Ovary (tissue), 9 donors: ENCODE results near the gene COL13A1. TPM values are rescaled to one million over a fixed set of nuclear protein-coding genes. Genes with fewer than 3 reads are reported as not detected.

Source experiments
- DNase-seq, 5 donors: peaks; one replicate each; pipeline ENCODE4 v3.0.0-alpha.2; 2019 to 2020
- H3K27ac ChIP-seq, 2 donors: fragments of 200-600 bp; one replicate each; pipeline versions ENCODE4 v1.5.1 to v1.8.0; 2019 to 2022
- H3K27me3 ChIP-seq: fragments of 200-600 bp; one replicate; pipeline ENCODE4 v1.8.0; 2022
- H3K36me3 ChIP-seq: fragments of 200-600 bp; sonication (generic); one replicate; pipeline ENCODE4 v1.5.1; 2019
- H3K4me1 ChIP-seq: one replicate; pipeline ENCODE4 v1.8.1; 2013; ENCODE audit warnings: mild to moderate bottlenecking, moderate library complexity; ENCODE audit not compliant: insufficient read depth
- H3K4me3 ChIP-seq: fragments of 200-600 bp; sonication (generic); one replicate; pipeline ENCODE4 v1.5.1; 2017
- H3K9me3 ChIP-seq, 2 donors: fragments of 200-600 bp in 1 of 2; sonication (generic) in 1 of 2; one replicate each; pipeline versions ENCODE4 v1.5.1 to v1.8.1; 2013 to 2019; ENCODE audit warnings: mild to moderate bottlenecking in 1 of 2, moderate library complexity in 1 of 2
- EP300 ChIP-seq: sonication (generic); formaldehyde crosslinking; IDR thresholded peaks from one replicate; pipeline ENCODE4 v1.6.1; 2017; ENCODE audit warnings: antibody characterized with exemption
- POLR2A ChIP-seq: fragments of 450-650 bp; IDR thresholded peaks from one replicate; pipeline ENCODE4 v1.6.1; 2017; ENCODE audit warnings: antibody characterized with exemption, mild to moderate bottlenecking, moderate library complexity
- WGBS, 3 donors: extraction: QIAGEN DNeasy Blood & Tissue Kit in 1 of 3; methylation state at CpG; one replicate each; pipeline versions ENCODE4 v1.1.5 to v1.1.7; 2013 to 2017; 5-methylcytosine and 5-hydroxymethylcytosine counted together
- intact Hi-C, 4 donors: fragments of 100-400 bp; cut with DNase I; formaldehyde crosslinking; loops; one replicate each; pipeline versions ENCODE4 v1.11.0 to v1.15.1; 2022 to 2023
- polyA plus RNA-seq, 2 donors: library from polyadenylated mRNA; stranded (reverse); fragments of 200-250 nt in 1 of 2; fragments of 350-450 nt in 1 of 2; fragmentation: Illumina TruSeq in 1 of 2; extraction: RNeasy Lipid Tissue Mini Kit (QIAGEN cat#74804) in 1 of 2; gene quantifications; one replicate each; pipeline ENCODE4 v1.2.3, GENCODE V29; 2013 to 2014
- total RNA-seq, 7 donors: library from RNA; depleted of rRNA in 2 of 7; stranded (reverse); fragments of >200 nt in 2 of 7; fragmentation: NEBNext Ultra II Directional in 3 of 7; extraction: Animal tissue kit (Norgen Biotek cat#: 25700) in 3 of 7; gene quantifications; one replicate each; pipeline versions ENCODE4 v1.1.0 to v1.2.4, GENCODE V29; 2016 to 2023
- TF ChIP-seq, protein P1 (sequence below), 3 donors: fragments of 450-650 bp in 2 of 3; fragments of 200-600 bp in 1 of 3; IDR thresholded peaks; one replicate each; pipeline versions ENCODE4 v1.5.1 to v1.8.0; 2016 to 2022; ENCODE audit warnings: antibody characterized with exemption in 3 of 3, mild to moderate bottlenecking in 1 of 3
- donor health status: DM: no; HTN: no; CAD: no; lungs with moderate emphysema.
- donor health status: DM: no; HTN: no; CAD: no.
- donor health status: Bipolar disorder and iron deficiency.
- donor health status: DM: yes; HTN: yes; CAD: no.
- donor health status: DM: no; HTN: no; CAD: no.
- donor health status: DM: yes; HTN: yes; CAD: no.

Gene COL13A1
- total and polyA plus RNA-seq, 9 donors = 0.48 to 3.1 (median 1.1) TPM

DNA sequence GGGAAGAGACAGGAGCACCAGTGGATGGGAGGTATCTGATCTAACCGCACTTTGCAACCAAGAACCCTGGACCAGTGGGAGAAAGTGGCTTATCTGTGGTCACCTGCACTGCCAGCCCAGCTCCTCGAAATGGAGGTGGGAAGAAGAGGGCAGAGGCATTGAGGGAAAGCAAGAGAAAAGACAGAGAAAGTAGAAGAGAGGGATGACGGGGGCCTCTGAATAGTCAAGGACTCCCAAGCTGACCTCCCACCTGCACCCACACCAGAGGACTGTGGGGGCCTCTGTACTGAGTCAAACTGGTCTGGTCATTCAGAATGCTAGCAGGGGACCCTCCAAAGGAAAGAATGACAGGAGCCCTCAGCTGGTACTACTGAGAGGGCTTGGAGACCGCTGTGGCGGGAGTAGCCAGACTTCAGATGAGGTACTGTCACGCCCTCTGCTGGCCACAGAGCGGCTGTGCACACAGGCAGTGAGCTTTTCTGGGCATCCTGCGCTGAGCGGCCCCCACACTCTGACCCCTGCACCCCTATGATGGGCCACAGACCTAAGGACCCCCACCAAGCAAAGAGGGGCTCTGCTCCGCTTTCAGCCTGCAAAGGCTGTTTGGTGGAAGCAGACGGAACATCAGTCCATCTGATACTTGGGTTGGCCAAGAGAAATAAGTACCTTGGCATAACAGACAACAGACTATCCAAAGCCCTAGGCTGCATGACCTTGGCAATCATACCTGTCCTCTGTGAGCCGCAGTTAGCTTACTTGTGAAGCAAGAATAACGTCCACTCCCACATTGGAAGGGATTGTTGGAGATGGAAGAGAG, 112.9 kb downstream of the COL13A1 start:
- WGBS, 3 donors = 17 to 24% (median 19%) methylated on average over 13 of the region's 13 CpGs
- intact Hi-C loops = loop anchor here (2.0 to 10.0 kb wide), 5 partner anchors 130 to 272 kb away; no protein-coding TSS in a partner anchor
- peaks cover 16% of the 10 kb centered on the region for H3K4me1 ChIP-seq

DNA sequence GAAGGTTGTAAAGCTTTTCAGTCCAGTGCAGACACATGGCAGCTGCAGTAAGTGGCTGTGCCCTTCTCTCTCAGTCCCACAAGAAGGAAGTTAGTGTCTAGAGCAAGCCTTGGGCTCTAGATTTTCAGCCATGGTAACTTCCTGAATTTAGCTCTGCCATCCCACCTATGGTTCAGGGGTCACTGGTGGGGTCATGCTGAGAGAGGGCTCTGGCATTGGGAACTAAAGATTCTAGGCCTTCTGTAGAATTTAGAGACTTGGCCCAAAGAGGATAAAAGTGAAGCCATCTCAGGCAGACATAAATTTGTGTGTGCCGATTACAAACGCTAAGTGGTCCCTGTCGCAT, 113.5 kb downstream of the COL13A1 start:
- 89 to 98% (median 97%) methylated on average over 3 of the region's 3 CpGs for WGBS, 3 donors
- peaks cover 16% of the 10 kb centered on the region for H3K4me1 ChIP-seq
- intact Hi-C loops = loop anchor here (2.0 to 10.0 kb wide), 5 partner anchors 130 to 273 kb away; no protein-coding TSS in a partner anchor

More for the DNA sequence above, 112.9 kb downstream of the COL13A1 start:
- Histone ChIP-seq H3K27ac (no peak overlapping the region), H3K4me3 (no peak overlapping the region), H3K36me3 (no peaks in the 10 kb centered on the region), H3K27me3 (no peaks in the 10 kb centered on the region), H3K9me3 (no peaks in the 10 kb centered on the region)
- TF ChIP-seq POLR2A = no peak
- TF ChIP-seq, protein P1, sequence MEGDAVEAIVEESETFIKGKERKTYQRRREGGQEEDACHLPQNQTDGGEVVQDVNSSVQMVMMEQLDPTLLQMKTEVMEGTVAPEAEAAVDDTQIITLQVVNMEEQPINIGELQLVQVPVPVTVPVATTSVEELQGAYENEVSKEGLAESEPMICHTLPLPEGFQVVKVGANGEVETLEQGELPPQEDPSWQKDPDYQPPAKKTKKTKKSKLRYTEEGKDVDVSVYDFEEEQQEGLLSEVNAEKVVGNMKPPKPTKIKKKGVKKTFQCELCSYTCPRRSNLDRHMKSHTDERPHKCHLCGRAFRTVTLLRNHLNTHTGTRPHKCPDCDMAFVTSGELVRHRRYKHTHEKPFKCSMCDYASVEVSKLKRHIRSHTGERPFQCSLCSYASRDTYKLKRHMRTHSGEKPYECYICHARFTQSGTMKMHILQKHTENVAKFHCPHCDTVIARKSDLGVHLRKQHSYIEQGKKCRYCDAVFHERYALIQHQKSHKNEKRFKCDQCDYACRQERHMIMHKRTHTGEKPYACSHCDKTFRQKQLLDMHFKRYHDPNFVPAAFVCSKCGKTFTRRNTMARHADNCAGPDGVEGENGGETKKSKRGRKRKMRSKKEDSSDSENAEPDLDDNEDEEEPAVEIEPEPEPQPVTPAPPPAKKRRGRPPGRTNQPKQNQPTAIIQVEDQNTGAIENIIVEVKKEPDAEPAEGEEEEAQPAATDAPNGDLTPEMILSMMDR (IDR thresholded peaks at IDR 0.05) = peak; percentile 64 to 88 (median 68)
- DNase-seq = peak; percentile 63 to 85 (median 72)

DNA sequence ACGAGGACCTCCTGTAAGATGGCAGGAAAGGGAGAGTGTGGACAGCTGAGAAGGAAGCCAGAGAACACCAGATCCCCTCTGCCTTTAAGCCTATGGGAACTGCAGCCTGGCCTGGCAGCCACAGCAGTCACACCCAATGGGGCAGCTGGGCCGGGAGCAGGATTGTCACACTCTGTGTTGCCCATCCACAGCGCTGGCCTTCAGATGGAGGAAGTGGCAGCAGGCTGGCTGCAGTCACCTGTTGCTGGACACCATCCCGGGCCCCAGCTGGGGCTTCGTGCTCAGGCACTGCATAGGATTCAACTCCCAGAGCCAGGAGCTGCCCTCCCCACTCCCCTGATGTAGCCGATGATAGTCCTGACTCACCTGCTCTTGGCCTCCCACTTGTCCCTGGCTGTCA, 114.4 kb downstream of the COL13A1 start:
- intact Hi-C loops = loop anchor here in 3 of 4 donors (5.0 to 10.0 kb wide), 4 partner anchors 131 to 274 kb away; no protein-coding TSS in a partner anchor
- Histone ChIP-seq H3K36me3 (no peaks in the 10 kb centered on the region), H3K4me1 (peaks cover 15% of the 10 kb centered on the region), H3K27ac (no peak overlapping the region), H3K27me3 (no peaks in the 10 kb centered on the region), H3K9me3 (no peaks in the 10 kb centered on the region), H3K4me3 (no peak overlapping the region)
- no peak for TF ChIP-seq POLR2A
- TF ChIP-seq, protein P1 (IDR thresholded peaks at IDR 0.05) = no peak
- TF ChIP-seq EP300 = no peak
- no peak for DNase-seq
- 64 to 77% (median 74%) methylated on average over 6 of the region's 6 CpGs for WGBS, 3 donors

More for the DNA sequence above, 113.5 kb downstream of the COL13A1 start:
- TF ChIP-seq, protein P1 (IDR thresholded peaks at IDR 0.05) = no peak
- TF ChIP-seq EP300 (no peak), POLR2A (no peak)
- Histone ChIP-seq H3K27ac (no peak overlapping the region), H3K27me3 (no peaks in the 10 kb centered on the region), H3K9me3 (no peaks in the 10 kb centered on the region), H3K4me3 (no peak overlapping the region), H3K36me3 (no peaks in the 10 kb centered on the region)
- DNase-seq = no peak

DNA sequence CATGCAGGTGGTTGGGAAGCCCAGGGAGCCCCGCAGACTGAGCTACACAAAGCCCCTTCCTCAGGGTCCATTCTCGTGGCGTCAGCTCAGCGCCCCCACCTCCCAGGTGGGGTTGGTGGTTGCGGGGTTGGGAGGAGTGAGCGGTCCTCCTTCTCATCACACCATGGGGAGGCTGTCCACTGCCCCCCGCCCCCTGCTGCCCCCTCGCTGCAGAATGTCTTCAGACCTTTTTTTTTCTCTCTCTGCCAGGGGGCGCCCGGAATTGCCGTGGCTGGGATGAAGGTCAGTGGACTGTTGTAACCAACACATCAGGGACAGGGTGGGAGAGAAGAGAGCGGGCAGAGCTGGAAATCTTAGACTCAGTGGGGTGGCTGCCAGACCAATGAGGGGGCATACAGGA, 116.3 kb downstream of the COL13A1 start:
- WGBS, 3 donors = 56 to 66% (median 60%) methylated on average over 12 of the region's 12 CpGs
- no peaks in the 10 kb centered on the region for H3K9me3 ChIP-seq
- H3K4me3 ChIP-seq = no peak overlapping the region
- H3K27ac ChIP-seq = no peak overlapping the region
- TF ChIP-seq EP300 (no peak), POLR2A (no peak)
- TF ChIP-seq, protein P1 (IDR thresholded peaks at IDR 0.05) = no peak
- H3K4me1 ChIP-seq = peaks cover 1% of the 10 kb centered on the region
- no peaks in the 10 kb centered on the region for H3K27me3 ChIP-seq
- no peaks in the 10 kb centered on the region for H3K36me3 ChIP-seq
- DNase-seq = no peak
- intact Hi-C loops = loop anchor here in 3 of 4 donors (5.0 to 10.0 kb wide), 4 partner anchors 133 to 276 kb away; no protein-coding TSS in a partner anchor
